WTC11 (cell line): ENCODE data around the gene MRGPRX2. TPM values are rescaled to one million over a fixed set of nuclear protein-coding genes. Genes with fewer than 3 reads are reported as not detected.

ENCODE experiments used
- ATAC-seq: fragments of 200-7000 bp; cut with Tn5 transposase; 2 replicates; pipeline ENCODE4 v1.10.0; 2021; ENCODE audit warnings: mild to moderate bottlenecking, moderate library complexity
- CTCF ChIA-PET: fragments of 300-600 bp; sonication (Branson Sonifier 250); formaldehyde crosslinking; loops from one replicate; lab custom pipeline; 2021; ENCODE audit warnings: antibody characterized with exemption; lab: Charles Lee
- POLR2A ChIA-PET: fragments of 350-600 bp; sonication (Branson Sonifier 250); formaldehyde crosslinking; loops from one replicate; lab custom pipeline; 2021; ENCODE audit warnings: antibody characterized with exemption; lab: Charles Lee
- DNase-seq: peaks from one replicate; pipeline ENCODE4 v3.0.0; 2021; ENCODE audit warnings: low spot score
- H3K27ac Mint-ChIP-seq: 2 replicates; pipeline ENCODE4 v1.8.0; 2021; ENCODE audit warnings: mixed read lengths
- H3K27me3 Mint-ChIP-seq: 2 replicates; pipeline ENCODE4 v1.8.0; 2021; ENCODE audit warnings: low read depth, mild to moderate bottlenecking, moderate library complexity, mixed read lengths
- H3K36me3 Mint-ChIP-seq: 2 replicates; pipeline ENCODE4 v1.8.0; 2021; ENCODE audit warnings: mixed read lengths
- H3K4me1 Mint-ChIP-seq: 2 replicates; pipeline ENCODE4 v1.8.0; 2022; ENCODE audit warnings: mixed read lengths
- H3K4me3 Mint-ChIP-seq: 2 replicates; pipeline ENCODE4 v1.8.0; 2021; ENCODE audit warnings: mild to moderate bottlenecking, moderate library complexity, mixed read lengths
- H3K9me3 Mint-ChIP-seq: 2 replicates; pipeline ENCODE4 v1.8.0; 2021; ENCODE audit warnings: mixed read lengths
- FOXK1 ChIP-seq: sonication (generic); formaldehyde crosslinking; IDR thresholded peaks from 2 replicates; pipeline ENCODE4 v1.8.0; 2022; ENCODE audit warnings: mild to moderate bottlenecking, moderate library complexity, missing genetic modification reagents
- GABPB1 ChIP-seq: sonication (generic); formaldehyde crosslinking; IDR thresholded peaks from 2 replicates; pipeline ENCODE4 v1.8.1; 2023; ENCODE audit warnings: mild to moderate bottlenecking, missing genetic modification reagents
- JAZF1 ChIP-seq: fragments of 250-450 bp; sonication (Bioruptor Pico); IDR thresholded peaks from 2 replicates; pipeline ENCODE4 v1.9.0; 2021; ENCODE audit warnings: moderate library complexity, mild to moderate bottlenecking, inconsistent platforms
- JUN ChIP-seq: sonication (generic); formaldehyde crosslinking; IDR thresholded peaks from 2 replicates; pipeline ENCODE4 v1.8.0; 2023; ENCODE audit warnings: mild to moderate bottlenecking, missing genetic modification reagents
- MXD4 ChIP-seq: fragments of 250-450 bp; sonication (Bioruptor Pico); IDR thresholded peaks from 2 replicates; pipeline ENCODE4 v1.8.0; 2021; ENCODE audit warnings: mild to moderate bottlenecking, moderate library complexity, borderline replicate concordance
- NFE2L1 ChIP-seq: sonication (generic); formaldehyde crosslinking; IDR thresholded peaks from 2 replicates; pipeline ENCODE4 v1.8.1; 2023; ENCODE audit warnings: missing genetic modification reagents
- NFYB ChIP-seq: sonication (generic); formaldehyde crosslinking; conservative IDR thresholded peaks from 2 replicates; pipeline ENCODE4 v1.8.0; 2022; ENCODE audit warnings: low read depth, missing genetic modification reagents
- OVOL2 ChIP-seq: fragments of 250-450 bp; sonication (Bioruptor Pico); IDR thresholded peaks from 2 replicates; pipeline ENCODE4 v1.9.0; 2021; ENCODE audit warnings: mild to moderate bottlenecking, borderline replicate concordance
- RELA ChIP-seq: sonication (generic); formaldehyde crosslinking; IDR thresholded peaks from 2 replicates; pipeline ENCODE4 v1.8.1; 2022; ENCODE audit warnings: missing genetic modification reagents, mild to moderate bottlenecking, borderline replicate concordance
- SMAD4 ChIP-seq: sonication (generic); formaldehyde crosslinking; IDR thresholded peaks from 2 replicates; pipeline ENCODE4 v1.8.0; 2022; ENCODE audit warnings: mild to moderate bottlenecking, missing genetic modification reagents
- ZNF317 ChIP-seq: sonication (generic); formaldehyde crosslinking; IDR thresholded peaks from 2 replicates; pipeline ENCODE4 v1.8.1; 2023; ENCODE audit warnings: low read depth, mild to moderate bottlenecking, moderate library complexity, missing genetic modification reagents, borderline replicate concordance
- ZNF423 ChIP-seq: fragments of 250-450 bp; sonication (Bioruptor Pico); IDR thresholded peaks from 2 replicates; pipeline ENCODE4 v2.1.2; 2022; ENCODE audit warnings: mild to moderate bottlenecking, moderate library complexity
- total RNA-seq: library from RNA; stranded (reverse); gene quantifications from 3 replicates; pipeline ENCODE4 v1.2.3, GENCODE V29; 2021
- TF ChIP-seq, protein P1 (sequence below): sonication (generic); formaldehyde crosslinking; IDR thresholded peaks from 2 replicates; pipeline ENCODE4 v1.8.1; 2023; ENCODE audit warnings: mild to moderate bottlenecking, missing genetic modification reagents
- TF ChIP-seq, protein P2 (sequence below): sonication (generic); formaldehyde crosslinking; IDR thresholded peaks from 2 replicates; pipeline ENCODE4 v1.8.1; 2022; ENCODE audit warnings: low read depth, missing genetic modification reagents, borderline replicate concordance
- TF ChIP-seq, protein P3 (sequence below): sonication (generic); formaldehyde crosslinking; IDR thresholded peaks from 2 replicates; pipeline ENCODE4 v1.8.0; 2022; ENCODE audit warnings: missing genetic modification reagents
- TF ChIP-seq, protein P4 (sequence below): fragments of 250-450 bp; sonication (Bioruptor Pico); IDR thresholded peaks from 2 replicates; pipeline ENCODE4 v1.8.0; 2021; ENCODE audit warnings: mild to moderate bottlenecking
- TF ChIP-seq, protein P5 (sequence below): sonication (generic); formaldehyde crosslinking; IDR thresholded peaks from 2 replicates; pipeline ENCODE4 v1.8.1; 2023; ENCODE audit warnings: mild to moderate bottlenecking, missing genetic modification reagents, moderate library complexity
- TF ChIP-seq, protein P6 (sequence below): fragments of 250-450 bp; sonication (Bioruptor Pico); IDR thresholded peaks from 2 replicates; pipeline ENCODE4 v1.9.0; 2021; ENCODE audit warnings: moderate library complexity, mild to moderate bottlenecking, inconsistent platforms, borderline replicate concordance

The MRGPRX2 gene
- total RNA-seq, 1 experiment from 2014 or later, result not detected

DNA sequence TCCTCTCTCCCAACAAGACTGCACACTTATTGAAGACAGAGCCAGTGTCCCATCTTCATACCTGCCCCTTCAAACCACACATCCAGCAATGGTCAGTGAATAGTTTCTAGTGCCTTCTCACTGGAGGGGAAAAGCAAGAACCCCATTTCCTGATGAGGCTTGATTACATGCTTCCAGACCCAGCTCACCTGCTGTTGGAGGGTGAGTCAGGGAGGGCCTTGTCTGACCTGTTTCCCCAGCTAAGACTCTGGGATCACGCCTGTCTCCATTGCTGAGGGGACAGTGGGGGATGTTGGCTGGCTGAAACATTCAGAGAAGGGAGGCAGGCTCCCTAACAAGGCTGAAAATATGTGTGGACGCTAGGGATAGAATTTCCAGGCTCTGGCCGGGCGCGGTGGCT, 28.9 kb upstream of the MRGPRX2 start:
- POLR2A ChIA-PET, result no interaction called here
- ATAC-seq, result no peak
- Mint-ChIP-seq H3K27ac (no peak overlapping the region), H3K9me3 (peaks cover 14% of the 10 kb centered on the region), H3K4me1 (no peaks in the 10 kb centered on the region), H3K27me3 (peaks cover 4% of the 10 kb centered on the region; the same call in 1 of the 2 replicates), H3K36me3 (no peaks in the 10 kb centered on the region), H3K4me3 (no peak overlapping the region)
- DNase-seq, result no peak
- CTCF ChIA-PET, result interaction anchor here (0.9 kb wide), 1 partner anchor 13 kb away, joined by 3 read pairs; no protein-coding TSS in a partner anchor
- TF ChIP-seq MXD4, result no peak
- TF ChIP-seq ZNF423 (CRISPR knock-in tag), result no peak
- TF ChIP-seq NFYB (CRISPR knock-in tag), result no peak
- no peak for TF ChIP-seq OVOL2 (CRISPR knock-in tag)
- no peak for TF ChIP-seq RELA (CRISPR knock-in tag)
- no peak for TF ChIP-seq SMAD4 (CRISPR knock-in tag)
- TF ChIP-seq, protein P1, sequence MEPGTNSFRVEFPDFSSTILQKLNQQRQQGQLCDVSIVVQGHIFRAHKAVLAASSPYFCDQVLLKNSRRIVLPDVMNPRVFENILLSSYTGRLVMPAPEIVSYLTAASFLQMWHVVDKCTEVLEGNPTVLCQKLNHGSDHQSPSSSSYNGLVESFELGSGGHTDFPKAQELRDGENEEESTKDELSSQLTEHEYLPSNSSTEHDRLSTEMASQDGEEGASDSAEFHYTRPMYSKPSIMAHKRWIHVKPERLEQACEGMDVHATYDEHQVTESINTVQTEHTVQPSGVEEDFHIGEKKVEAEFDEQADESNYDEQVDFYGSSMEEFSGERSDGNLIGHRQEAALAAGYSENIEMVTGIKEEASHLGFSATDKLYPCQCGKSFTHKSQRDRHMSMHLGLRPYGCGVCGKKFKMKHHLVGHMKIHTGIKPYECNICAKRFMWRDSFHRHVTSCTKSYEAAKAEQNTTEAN (CRISPR knock-in tag), result no peak
- no peak for TF ChIP-seq JUN (CRISPR knock-in tag)
- TF ChIP-seq GABPB1 (CRISPR knock-in tag), result no peak
- TF ChIP-seq, protein P2, sequence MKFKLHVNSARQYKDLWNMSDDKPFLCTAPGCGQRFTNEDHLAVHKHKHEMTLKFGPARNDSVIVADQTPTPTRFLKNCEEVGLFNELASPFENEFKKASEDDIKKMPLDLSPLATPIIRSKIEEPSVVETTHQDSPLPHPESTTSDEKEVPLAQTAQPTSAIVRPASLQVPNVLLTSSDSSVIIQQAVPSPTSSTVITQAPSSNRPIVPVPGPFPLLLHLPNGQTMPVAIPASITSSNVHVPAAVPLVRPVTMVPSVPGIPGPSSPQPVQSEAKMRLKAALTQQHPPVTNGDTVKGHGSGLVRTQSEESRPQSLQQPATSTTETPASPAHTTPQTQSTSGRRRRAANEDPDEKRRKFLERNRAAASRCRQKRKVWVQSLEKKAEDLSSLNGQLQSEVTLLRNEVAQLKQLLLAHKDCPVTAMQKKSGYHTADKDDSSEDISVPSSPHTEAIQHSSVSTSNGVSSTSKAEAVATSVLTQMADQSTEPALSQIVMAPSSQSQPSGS (CRISPR knock-in tag), result no peak
- TF ChIP-seq, protein P3, sequence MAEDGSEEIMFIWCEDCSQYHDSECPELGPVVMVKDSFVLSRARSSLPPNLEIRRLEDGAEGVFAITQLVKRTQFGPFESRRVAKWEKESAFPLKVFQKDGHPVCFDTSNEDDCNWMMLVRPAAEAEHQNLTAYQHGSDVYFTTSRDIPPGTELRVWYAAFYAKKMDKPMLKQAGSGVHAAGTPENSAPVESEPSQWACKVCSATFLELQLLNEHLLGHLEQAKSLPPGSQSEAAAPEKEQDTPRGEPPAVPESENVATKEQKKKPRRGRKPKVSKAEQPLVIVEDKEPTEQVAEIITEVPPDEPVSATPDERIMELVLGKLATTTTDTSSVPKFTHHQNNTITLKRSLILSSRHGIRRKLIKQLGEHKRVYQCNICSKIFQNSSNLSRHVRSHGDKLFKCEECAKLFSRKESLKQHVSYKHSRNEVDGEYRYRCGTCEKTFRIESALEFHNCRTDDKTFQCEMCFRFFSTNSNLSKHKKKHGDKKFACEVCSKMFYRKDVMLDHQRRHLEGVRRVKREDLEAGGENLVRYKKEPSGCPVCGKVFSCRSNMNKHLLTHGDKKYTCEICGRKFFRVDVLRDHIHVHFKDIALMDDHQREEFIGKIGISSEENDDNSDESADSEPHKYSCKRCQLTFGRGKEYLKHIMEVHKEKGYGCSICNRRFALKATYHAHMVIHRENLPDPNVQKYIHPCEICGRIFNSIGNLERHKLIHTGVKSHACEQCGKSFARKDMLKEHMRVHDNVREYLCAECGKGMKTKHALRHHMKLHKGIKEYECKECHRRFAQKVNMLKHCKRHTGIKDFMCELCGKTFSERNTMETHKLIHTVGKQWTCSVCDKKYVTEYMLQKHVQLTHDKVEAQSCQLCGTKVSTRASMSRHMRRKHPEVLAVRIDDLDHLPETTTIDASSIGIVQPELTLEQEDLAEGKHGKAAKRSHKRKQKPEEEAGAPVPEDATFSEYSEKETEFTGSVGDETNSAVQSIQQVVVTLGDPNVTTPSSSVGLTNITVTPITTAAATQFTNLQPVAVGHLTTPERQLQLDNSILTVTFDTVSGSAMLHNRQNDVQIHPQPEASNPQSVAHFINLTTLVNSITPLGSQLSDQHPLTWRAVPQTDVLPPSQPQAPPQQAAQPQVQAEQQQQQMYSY, result no peak
- TF ChIP-seq, protein P4, sequence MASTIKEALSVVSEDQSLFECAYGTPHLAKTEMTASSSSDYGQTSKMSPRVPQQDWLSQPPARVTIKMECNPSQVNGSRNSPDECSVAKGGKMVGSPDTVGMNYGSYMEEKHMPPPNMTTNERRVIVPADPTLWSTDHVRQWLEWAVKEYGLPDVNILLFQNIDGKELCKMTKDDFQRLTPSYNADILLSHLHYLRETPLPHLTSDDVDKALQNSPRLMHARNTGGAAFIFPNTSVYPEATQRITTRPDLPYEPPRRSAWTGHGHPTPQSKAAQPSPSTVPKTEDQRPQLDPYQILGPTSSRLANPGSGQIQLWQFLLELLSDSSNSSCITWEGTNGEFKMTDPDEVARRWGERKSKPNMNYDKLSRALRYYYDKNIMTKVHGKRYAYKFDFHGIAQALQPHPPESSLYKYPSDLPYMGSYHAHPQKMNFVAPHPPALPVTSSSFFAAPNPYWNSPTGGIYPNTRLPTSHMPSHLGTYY (CRISPR knock-in tag), result no peak
- TF ChIP-seq, protein P5, sequence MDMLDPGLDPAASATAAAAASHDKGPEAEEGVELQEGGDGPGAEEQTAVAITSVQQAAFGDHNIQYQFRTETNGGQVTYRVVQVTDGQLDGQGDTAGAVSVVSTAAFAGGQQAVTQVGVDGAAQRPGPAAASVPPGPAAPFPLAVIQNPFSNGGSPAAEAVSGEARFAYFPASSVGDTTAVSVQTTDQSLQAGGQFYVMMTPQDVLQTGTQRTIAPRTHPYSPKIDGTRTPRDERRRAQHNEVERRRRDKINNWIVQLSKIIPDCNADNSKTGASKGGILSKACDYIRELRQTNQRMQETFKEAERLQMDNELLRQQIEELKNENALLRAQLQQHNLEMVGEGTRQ (CRISPR knock-in tag), result no peak
- TF ChIP-seq, protein P6, sequence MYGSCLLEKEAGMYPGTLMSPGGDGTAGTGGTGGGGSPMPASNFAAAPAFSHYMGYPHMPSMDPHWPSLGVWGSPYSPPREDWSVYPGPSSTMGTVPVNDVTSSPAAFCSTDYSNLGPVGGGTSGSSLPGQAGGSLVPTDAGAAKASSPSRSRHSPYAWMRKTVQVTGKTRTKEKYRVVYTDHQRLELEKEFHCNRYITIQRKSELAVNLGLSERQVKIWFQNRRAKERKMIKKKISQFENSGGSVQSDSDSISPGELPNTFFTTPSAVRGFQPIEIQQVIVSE (CRISPR knock-in tag), result no peak
- no peak for TF ChIP-seq NFE2L1
- no peak for TF ChIP-seq ZNF317 (CRISPR knock-in tag)
- TF ChIP-seq JAZF1 (CRISPR knock-in tag), result no peak
- TF ChIP-seq FOXK1 (CRISPR knock-in tag), result no peak
